ENCODE measurements around the gene CRACDL.

GRCh38 chr2:98771264-98771663 lies 164.8 kb downstream of the CRACDL start:
- TF ChIP-seq, protein P1, sequence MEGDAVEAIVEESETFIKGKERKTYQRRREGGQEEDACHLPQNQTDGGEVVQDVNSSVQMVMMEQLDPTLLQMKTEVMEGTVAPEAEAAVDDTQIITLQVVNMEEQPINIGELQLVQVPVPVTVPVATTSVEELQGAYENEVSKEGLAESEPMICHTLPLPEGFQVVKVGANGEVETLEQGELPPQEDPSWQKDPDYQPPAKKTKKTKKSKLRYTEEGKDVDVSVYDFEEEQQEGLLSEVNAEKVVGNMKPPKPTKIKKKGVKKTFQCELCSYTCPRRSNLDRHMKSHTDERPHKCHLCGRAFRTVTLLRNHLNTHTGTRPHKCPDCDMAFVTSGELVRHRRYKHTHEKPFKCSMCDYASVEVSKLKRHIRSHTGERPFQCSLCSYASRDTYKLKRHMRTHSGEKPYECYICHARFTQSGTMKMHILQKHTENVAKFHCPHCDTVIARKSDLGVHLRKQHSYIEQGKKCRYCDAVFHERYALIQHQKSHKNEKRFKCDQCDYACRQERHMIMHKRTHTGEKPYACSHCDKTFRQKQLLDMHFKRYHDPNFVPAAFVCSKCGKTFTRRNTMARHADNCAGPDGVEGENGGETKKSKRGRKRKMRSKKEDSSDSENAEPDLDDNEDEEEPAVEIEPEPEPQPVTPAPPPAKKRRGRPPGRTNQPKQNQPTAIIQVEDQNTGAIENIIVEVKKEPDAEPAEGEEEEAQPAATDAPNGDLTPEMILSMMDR (IDR thresholded peaks at IDR 0.05), result no peak
- no peak for TF ChIP-seq EP300 (IDR thresholded peaks at IDR 0.05)
